HepG2 (cell line): ENCODE measurements around the gene RHO.

Experiments
- PREB ChIP-seq: sonication (generic); formaldehyde crosslinking; IDR thresholded peaks from 2 replicates; pipeline ENCODE4 v1.4.0; 2020; ENCODE audit warnings: missing genetic modification reagents
- ZBTB20 ChIP-seq: sonication (generic); formaldehyde crosslinking; IDR thresholded peaks from 2 replicates; pipeline ENCODE4 v1.8.1; 2023; ENCODE audit warnings: missing genetic modification reagents, low read depth, mild to moderate bottlenecking, borderline replicate concordance

GRCh38 chr3:129582799-129583198 lies 54.4 kb downstream of the RHO start:
- TF ChIP-seq PREB (CRISPR knock-in tag) (no peak), ZBTB20 (CRISPR knock-in tag) (no peak)
